SK-N-SH (cell line): ENCODE data around the gene TMTC2. TPM values are rescaled to one million over a fixed set of nuclear protein-coding genes. Genes with fewer than 3 reads are reported as not detected.

Experiments
- CTCF ChIA-PET: fragments of 300-600, 350-600 bp; formaldehyde crosslinking; extraction: SDS; loops from one replicate; lab custom pipeline; 2021; lab: Yijun Ruan, JAX
- POLR2A ChIA-PET: fragments of 350-600 bp; sonication (Branson Sonifier 250); formaldehyde crosslinking; extraction: SDS; loops from one replicate; lab custom pipeline; 2020; ENCODE audit warnings: antibody characterized with exemption, inconsistent platforms; lab: Yijun Ruan, JAX
- DNase-seq: peaks from one replicate; pipeline ENCODE4 v3.0.0; 2012
- H2AFZ ChIP-seq: fragments of 200-600 bp; sonication (generic); 2 replicates; pipeline ENCODE4 v1.8.1; 2016; ENCODE audit warnings: antibody characterized with exemption, mild to moderate bottlenecking, low read depth
- H3F3A ChIP-seq: fragments of 200-600 bp; sonication (generic); replicated peaks from 2 replicates; pipeline ENCODE3; 2016; ENCODE audit warnings: antibody characterized with exemption, mild to moderate bottlenecking; ENCODE audit not compliant: insufficient read depth
- H3K27ac ChIP-seq, 2 experiments: fragments of 200-500 bp in 1 of 2; fragments of 200-600 bp in 1 of 2; sonication (Bioruptor generic) in 1 of 2; sonication (generic), shearing (Covaris generic) in 1 of 2; 2 replicates each; pipeline versions ENCODE4 v1.5.1 to v1.6.1; 2014 to 2016; ENCODE audit warnings: low read depth in 2 of 2, inconsistent platforms in 1 of 2, low read length in 1 of 2, mild to moderate bottlenecking in 1 of 2, mixed read lengths in 1 of 2
- H3K27me3 ChIP-seq: fragments of 200-600 bp; sonication (generic), shearing (Covaris generic); 2 replicates; pipeline ENCODE4 v1.6.1; 2016; ENCODE audit warnings: mixed run types; ENCODE audit not compliant: insufficient read depth
- H3K36me3 ChIP-seq, 2 experiments: fragments of 200-500 bp in 1 of 2; fragments of 200-600 bp in 1 of 2; sonication (Bioruptor generic) in 1 of 2; sonication (generic) in 1 of 2; replicated peaks in 1 of 2; 2 replicates each; pipeline versions ENCODE3 to v1.5.1; 2014 to 2016; ENCODE audit warnings: low read length in 1 of 2, mild to moderate bottlenecking in 1 of 2; ENCODE audit not compliant: insufficient read depth in 2 of 2, control insufficient read depth in 1 of 2
- H3K4me1 ChIP-seq, 2 experiments: fragments of 200-500 bp in 1 of 2; fragments of 200-600 bp in 1 of 2; sonication (Bioruptor generic) in 1 of 2; sonication (generic), shearing (Covaris generic) in 1 of 2; 2 replicates each; pipeline versions ENCODE4 v1.5.1 to v1.6.1; 2014 to 2016; ENCODE audit warnings: low read depth in 1 of 2, low read length in 1 of 2, mixed run types in 1 of 2; ENCODE audit not compliant: insufficient read depth in 2 of 2, control insufficient read depth in 1 of 2
- H3K4me2 ChIP-seq: fragments of 200-600 bp; sonication (generic), shearing (Covaris generic); 2 replicates; pipeline ENCODE4 v1.6.1; 2017; ENCODE audit warnings: mixed run types
- H3K4me3 ChIP-seq, 2 experiments: fragments of 200-500 bp in 1 of 2; fragments of 200-600 bp in 1 of 2; sonication (Bioruptor generic) in 1 of 2; sonication (generic), shearing (Covaris generic) in 1 of 2; 2 replicates each; pipeline versions ENCODE4 v1.5.1 to v1.8.1; 2014 to 2016; ENCODE audit warnings: low read depth in 2 of 2, inconsistent platforms in 1 of 2, low read length in 1 of 2, mild to moderate bottlenecking in 1 of 2, mixed read lengths in 1 of 2, moderate library complexity in 1 of 2
- H3K79me2 ChIP-seq: fragments of 200-600 bp; sonication (generic); 2 replicates; pipeline ENCODE4 v1.8.1; 2017; ENCODE audit warnings: mild to moderate bottlenecking; ENCODE audit not compliant: insufficient read depth
- H3K9ac ChIP-seq: fragments of 200-600 bp; sonication (generic); 2 replicates; pipeline ENCODE4 v1.6.1; 2017; ENCODE audit warnings: mixed run types
- H3K9me2 ChIP-seq: fragments of 200-600 bp; sonication (generic); 2 replicates; pipeline ENCODE4 v1.6.1; 2017; ENCODE audit warnings: mixed run types
- H3K9me3 ChIP-seq: fragments of 200-600 bp; sonication (generic); 2 replicates; pipeline ENCODE4 v1.6.1; 2017; ENCODE audit warnings: mixed run types, mild to moderate bottlenecking, moderate library complexity
- H4K20me1 ChIP-seq: fragments of 200-600 bp; sonication (generic); 2 replicates; pipeline ENCODE4 v1.6.1; 2017; ENCODE audit warnings: mild to moderate bottlenecking, mixed run types; ENCODE audit not compliant: insufficient read depth
- ELF1 ChIP-seq: IDR thresholded peaks from 2 replicates; pipeline ENCODE4 v1.4.0; 2012
- FOSL2 ChIP-seq: IDR thresholded peaks from 2 replicates; pipeline ENCODE4 v1.4.0; 2012; ENCODE audit warnings: low read depth, mild to moderate bottlenecking, moderate library complexity, borderline replicate concordance
- FOXM1 ChIP-seq: IDR thresholded peaks from 2 replicates; pipeline ENCODE4 v1.4.0; 2012; ENCODE audit warnings: low read depth, mild to moderate bottlenecking
- GABPA ChIP-seq: IDR thresholded peaks from 2 replicates; pipeline ENCODE4 v1.4.0; 2012; ENCODE audit warnings: low read depth, mild to moderate bottlenecking
- MAX ChIP-seq: IDR thresholded peaks from 2 replicates; pipeline ENCODE4 v1.4.0; 2012; ENCODE audit warnings: low read depth
- POLR2AphosphoS5 ChIP-seq: IDR thresholded peaks from 2 replicates; pipeline ENCODE4 v1.6.1; 2012; ENCODE audit warnings: low read depth, low read length
- RAD21 ChIP-seq: IDR thresholded peaks from 2 replicates; pipeline ENCODE4 v1.6.1; 2012; ENCODE audit warnings: mild to moderate bottlenecking, low read length
- RCOR1 ChIP-seq: fragments of 150-350 bp; IDR thresholded peaks from 2 replicates; pipeline ENCODE4 v1.6.1; 2017; ENCODE audit warnings: antibody characterized with exemption, low read length
- RFX5 ChIP-seq: IDR thresholded peaks from 2 replicates; pipeline ENCODE4 v1.6.1; 2012; ENCODE audit warnings: mild to moderate bottlenecking, improper control_type of control experiment, low read length
- SIN3A ChIP-seq: IDR thresholded peaks from 2 replicates; pipeline ENCODE4 v1.6.1; 2012; ENCODE audit warnings: low read depth, mild to moderate bottlenecking, low read length, moderate library complexity, borderline replicate concordance
- SMC3 ChIP-seq: IDR thresholded peaks from 2 replicates; pipeline ENCODE4 v1.6.1; 2012; ENCODE audit warnings: low read depth, low read length, improper control_type of control experiment
- TCF12 ChIP-seq: IDR thresholded peaks from 2 replicates; pipeline ENCODE4 v1.4.0; 2012
- YY1 ChIP-seq: IDR thresholded peaks from 2 replicates; pipeline ENCODE4 v1.4.0; 2012; ENCODE audit warnings: low read depth, mild to moderate bottlenecking
- ZBTB33 ChIP-seq: IDR thresholded peaks from 2 replicates; pipeline ENCODE4 v1.4.0; 2012; ENCODE audit warnings: low read depth, borderline replicate concordance
- WGBS: methylation state at CpG from one replicate; pipeline ENCODE4 v1.1.6; 2017; ENCODE audit warnings: low lambda C conversion rate; 5-methylcytosine and 5-hydroxymethylcytosine counted together
- polyA plus RNA-seq, 3 experiments: library from polyadenylated mRNA; depleted of rRNA; stranded (reverse); fragments of >200 nt; gene quantifications; 2 replicates each; pipeline ENCODE4 v1.2.3, GENCODE V29; 2012

Gene TMTC2
- polyA plus RNA-seq, 1 of the 3 experiments (the other 2 are of a cell fraction), result 4.1 TPM

- Histone ChIP-seq H3K27me3 (no peaks in the 10 kb centered on the region), H3K4me3 (no peak overlapping the region), H3K79me2 (no peaks in the 10 kb centered on the region), H2AFZ (no peak overlapping the region), H3F3A (no peaks in the 10 kb centered on the region), H4K20me1 (no peaks in the 10 kb centered on the region), H3K4me1 (no peaks in the 10 kb centered on the region), H3K9me2 (no peaks in the 10 kb centered on the region), H3K27ac (no peak overlapping the region), H3K36me3 (no peaks in the 10 kb centered on the region), H3K4me2 (no peak overlapping the region), H3K9ac (no peak overlapping the region), H3K9me3 (no peaks in the 10 kb centered on the region)
- ChIA-PET CTCF (no interaction called here), POLR2A (no interaction called here)
- DNase-seq, result no peak
- 61% methylated on average over 2 of the region's 2 CpGs for WGBS
- TF ChIP-seq YY1 (no peak), RCOR1 (no peak), FOSL2 (no peak), SMC3 (no peak), ELF1 (no peak), FOXM1 (no peak), SIN3A (no peak), GABPA (no peak), MAX (no peak), TCF12 (no peak), ZBTB33 (no peak), RFX5 (no peak), RAD21 (no peak)
Observed at GRCh38 chr12:82644896-82645295, 41.8 kb upstream of the TMTC2 start.

DNA sequence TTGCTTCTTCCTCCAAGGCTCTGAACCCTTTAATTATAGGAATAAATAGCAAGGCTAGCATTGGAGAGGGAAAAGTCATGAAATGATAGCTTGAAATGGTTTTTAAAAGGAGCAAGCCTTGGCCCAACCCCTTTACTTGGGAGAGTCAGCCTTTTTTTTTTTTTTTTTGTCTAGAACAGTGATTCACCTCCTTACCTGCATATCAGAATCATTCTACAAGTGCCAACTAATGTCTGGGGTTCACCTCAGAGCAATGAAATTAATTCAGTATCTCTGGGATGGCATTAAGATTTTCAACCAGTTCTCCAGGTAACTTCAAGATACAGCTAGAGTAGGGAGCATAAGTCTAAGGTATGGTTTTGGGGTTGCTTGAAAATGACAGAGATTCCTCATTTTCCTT, 41.3 kb upstream of the TMTC2 start:
- CTCF ChIA-PET, result no interaction called here
- POLR2A ChIA-PET, result no interaction called here
- Histone ChIP-seq H3K9ac (no peak overlapping the region), H3K27me3 (no peaks in the 10 kb centered on the region), H3K9me3 (no peaks in the 10 kb centered on the region), H3K4me3 (no peak overlapping the region), H3K79me2 (no peaks in the 10 kb centered on the region), H3K9me2 (no peaks in the 10 kb centered on the region), H3K27ac (no peak overlapping the region), H3F3A (no peaks in the 10 kb centered on the region), H3K4me2 (no peak overlapping the region), H4K20me1 (no peaks in the 10 kb centered on the region), H3K4me1 (no peaks in the 10 kb centered on the region), H2AFZ (no peak overlapping the region), H3K36me3 (no peaks in the 10 kb centered on the region)
- no peak for DNase-seq
- no peak for TF ChIP-seq POLR2AphosphoS5
- no peak for TF ChIP-seq RCOR1
